Nephron (organoid): ENCODE results near the gene P2RX1.
A peak's percentile ranks its signal among the peaks of the same experiment; 100 is the strongest.

Experiments used
- H3K27ac Mint-ChIP-seq, 3 experiments: 2 replicates each; pipeline ENCODE4 v1.8.0; 2020; ENCODE audit warnings: mixed read lengths in 3 of 3, mild to moderate bottlenecking in 2 of 3, moderate library complexity in 1 of 3
- H3K27me3 Mint-ChIP-seq: 2 replicates; pipeline ENCODE4 v1.8.0; 2021; ENCODE audit warnings: low read depth, mild to moderate bottlenecking, moderate library complexity, mixed read lengths
- H3K36me3 Mint-ChIP-seq: 2 replicates; pipeline ENCODE4 v1.8.0; 2020; ENCODE audit warnings: low read depth, mixed read lengths
- H3K4me1 Mint-ChIP-seq: 2 replicates; pipeline ENCODE4 v1.8.0; 2020; ENCODE audit warnings: mixed read lengths
- H3K4me3 Mint-ChIP-seq, 3 experiments: 2 replicates each; pipeline ENCODE4 v1.8.0; 2020; ENCODE audit warnings: mild to moderate bottlenecking in 3 of 3, mixed read lengths in 3 of 3, moderate library complexity in 2 of 3
- H3K9me3 Mint-ChIP-seq: 2 replicates; pipeline ENCODE4 v1.8.0; 2020; ENCODE audit warnings: mixed read lengths
- TF ChIP-seq, protein P1 (sequence below), 3 experiments: fragments of 200-600 bp; sonication (generic); IDR thresholded peaks; one replicate each; pipeline ENCODE4 v1.5.0; 2021; ENCODE audit warnings: antibody characterized with exemption in 3 of 3; ENCODE audit not compliant: unreplicated experiment in 3 of 3

The P2RX1 gene

DNA sequence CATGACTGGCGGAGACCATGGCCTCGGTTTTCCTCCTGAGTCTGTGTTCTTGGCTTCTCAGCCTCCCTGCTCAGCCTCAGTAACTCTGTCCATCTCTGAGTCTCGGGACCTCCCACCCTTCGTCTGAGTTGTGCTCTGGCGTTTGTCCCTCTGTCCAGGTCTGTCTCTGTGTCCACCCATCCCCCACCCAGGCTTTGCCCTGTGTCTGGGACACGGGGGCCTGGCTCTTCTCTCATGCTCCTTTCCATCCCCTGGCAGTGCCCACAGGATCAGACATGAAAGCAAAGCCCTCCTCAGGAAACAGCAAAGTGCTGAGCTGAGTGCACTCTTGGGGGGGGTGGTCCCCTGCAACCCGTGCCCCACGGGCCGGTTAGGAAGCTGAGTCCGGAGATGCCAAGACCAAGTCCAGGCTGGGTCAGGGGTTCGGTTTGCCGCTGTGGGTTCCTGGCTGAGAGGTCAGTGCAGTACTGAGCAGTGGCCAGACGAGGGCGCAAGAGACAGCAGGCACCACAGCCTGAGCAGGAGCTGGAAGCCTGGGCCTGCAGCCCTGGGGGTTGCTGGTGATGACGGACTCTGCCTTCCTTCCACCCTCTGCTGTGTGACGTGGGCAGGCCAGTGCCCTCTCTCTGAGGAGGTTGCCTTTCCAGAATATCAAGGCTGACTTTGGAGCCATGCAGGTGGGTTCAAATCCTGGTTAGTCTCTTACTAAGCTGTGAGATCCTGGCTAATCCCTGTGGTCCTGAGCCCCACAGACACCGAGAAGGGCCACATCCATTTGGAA, 2.5 kb downstream of the P2RX1 start:
- Mint-ChIP-seq H3K27me3 (peaks cover 10% of the 10 kb centered on the region), H3K27ac (peak overlapping the region in 1 of 3 experiments; percentile 69), H3K9me3 (no peaks in the 10 kb centered on the region), H3K4me1 (peaks cover 14% of the 10 kb centered on the region), H3K36me3 (no peaks in the 10 kb centered on the region), H3K4me3 (no peak overlapping the region)
- TF ChIP-seq, protein P1, sequence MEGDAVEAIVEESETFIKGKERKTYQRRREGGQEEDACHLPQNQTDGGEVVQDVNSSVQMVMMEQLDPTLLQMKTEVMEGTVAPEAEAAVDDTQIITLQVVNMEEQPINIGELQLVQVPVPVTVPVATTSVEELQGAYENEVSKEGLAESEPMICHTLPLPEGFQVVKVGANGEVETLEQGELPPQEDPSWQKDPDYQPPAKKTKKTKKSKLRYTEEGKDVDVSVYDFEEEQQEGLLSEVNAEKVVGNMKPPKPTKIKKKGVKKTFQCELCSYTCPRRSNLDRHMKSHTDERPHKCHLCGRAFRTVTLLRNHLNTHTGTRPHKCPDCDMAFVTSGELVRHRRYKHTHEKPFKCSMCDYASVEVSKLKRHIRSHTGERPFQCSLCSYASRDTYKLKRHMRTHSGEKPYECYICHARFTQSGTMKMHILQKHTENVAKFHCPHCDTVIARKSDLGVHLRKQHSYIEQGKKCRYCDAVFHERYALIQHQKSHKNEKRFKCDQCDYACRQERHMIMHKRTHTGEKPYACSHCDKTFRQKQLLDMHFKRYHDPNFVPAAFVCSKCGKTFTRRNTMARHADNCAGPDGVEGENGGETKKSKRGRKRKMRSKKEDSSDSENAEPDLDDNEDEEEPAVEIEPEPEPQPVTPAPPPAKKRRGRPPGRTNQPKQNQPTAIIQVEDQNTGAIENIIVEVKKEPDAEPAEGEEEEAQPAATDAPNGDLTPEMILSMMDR (IDR thresholded peaks at IDR 0.05; ENCODE audit: unreplicated experiment in 3 of 3) = peak; percentile 93 to 97 (median 96)

DNA sequence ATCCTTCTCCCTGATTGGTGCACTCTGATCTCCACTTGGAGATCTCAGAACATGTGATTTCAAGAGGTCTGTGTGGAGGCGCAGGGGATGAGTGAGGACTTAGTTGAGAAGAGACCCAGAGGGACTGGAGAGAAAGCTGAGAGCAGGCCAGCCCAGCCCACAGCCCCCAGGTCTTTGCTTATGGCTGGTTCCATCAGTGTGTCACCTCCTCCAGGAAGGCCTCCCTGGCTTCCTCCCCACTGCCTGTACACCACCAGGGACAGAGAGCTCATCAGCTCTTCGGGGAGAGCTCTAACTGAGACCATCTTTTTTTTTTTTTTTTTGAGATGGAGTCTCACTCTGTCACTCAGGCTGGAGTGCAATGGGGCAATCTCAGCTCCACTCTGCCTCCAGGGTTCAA, 3.4 kb downstream of the P2RX1 start:
- H3K27ac Mint-ChIP-seq = no peak overlapping the region
- peaks cover 11% of the 10 kb centered on the region for H3K4me1 Mint-ChIP-seq
- no peak overlapping the region for H3K4me3 Mint-ChIP-seq
- no peaks in the 10 kb centered on the region for H3K36me3 Mint-ChIP-seq
- no peaks in the 10 kb centered on the region for H3K9me3 Mint-ChIP-seq
- H3K27me3 Mint-ChIP-seq = peaks cover 10% of the 10 kb centered on the region
- TF ChIP-seq, protein P1 (IDR thresholded peaks at IDR 0.05; ENCODE audit: unreplicated experiment in 3 of 3) = no peak

DNA sequence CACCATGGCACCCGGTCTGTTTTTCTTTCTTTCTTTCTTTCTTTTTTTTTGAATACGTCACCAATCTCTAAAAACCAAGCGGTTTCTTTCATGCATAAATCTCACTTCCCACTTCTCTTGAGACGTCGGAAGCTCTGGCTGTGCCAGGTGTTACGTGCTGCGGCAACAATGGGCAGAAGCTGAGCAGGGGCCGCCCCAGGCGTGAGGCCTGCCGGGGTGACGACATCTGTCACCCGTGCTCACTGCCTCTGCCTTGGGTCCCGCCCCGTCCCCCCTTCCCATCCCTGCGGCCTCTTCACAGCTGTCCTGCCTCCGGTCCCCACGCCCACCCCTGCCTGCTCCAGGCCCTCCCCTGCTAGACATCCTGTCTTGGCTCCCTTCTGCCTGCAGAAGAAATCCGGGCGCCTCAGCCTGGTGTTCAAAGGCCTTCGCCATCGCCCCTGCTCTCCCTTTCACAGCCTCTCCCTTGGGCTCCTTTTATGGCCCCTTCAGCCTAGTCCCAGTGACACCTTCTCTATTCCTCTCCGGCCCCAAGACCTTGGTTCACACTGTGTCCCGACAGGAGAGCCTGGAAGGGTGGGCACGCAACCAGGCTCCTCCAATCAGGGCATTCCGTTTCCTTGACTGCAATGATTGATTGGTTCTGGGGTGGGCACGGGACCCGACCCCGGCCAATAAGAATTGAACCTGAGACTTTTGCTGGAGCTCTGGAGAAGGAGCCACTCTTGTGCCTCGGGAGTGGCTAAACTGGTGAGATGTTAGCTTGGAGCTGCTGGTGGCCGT, 4.8 kb downstream of the P2RX1 start:
- Mint-ChIP-seq H3K36me3 (no peaks in the 10 kb centered on the region), H3K4me3 (no peak overlapping the region), H3K4me1 (peaks cover 11% of the 10 kb centered on the region), H3K9me3 (no peaks in the 10 kb centered on the region), H3K27me3 (peaks cover 10% of the 10 kb centered on the region), H3K27ac (peak overlapping the region in 2 of 3 experiments; percentile 45 to 73)
- TF ChIP-seq, protein P1 (IDR thresholded peaks at IDR 0.05; ENCODE audit: unreplicated experiment in 3 of 3) = no peak

DNA sequence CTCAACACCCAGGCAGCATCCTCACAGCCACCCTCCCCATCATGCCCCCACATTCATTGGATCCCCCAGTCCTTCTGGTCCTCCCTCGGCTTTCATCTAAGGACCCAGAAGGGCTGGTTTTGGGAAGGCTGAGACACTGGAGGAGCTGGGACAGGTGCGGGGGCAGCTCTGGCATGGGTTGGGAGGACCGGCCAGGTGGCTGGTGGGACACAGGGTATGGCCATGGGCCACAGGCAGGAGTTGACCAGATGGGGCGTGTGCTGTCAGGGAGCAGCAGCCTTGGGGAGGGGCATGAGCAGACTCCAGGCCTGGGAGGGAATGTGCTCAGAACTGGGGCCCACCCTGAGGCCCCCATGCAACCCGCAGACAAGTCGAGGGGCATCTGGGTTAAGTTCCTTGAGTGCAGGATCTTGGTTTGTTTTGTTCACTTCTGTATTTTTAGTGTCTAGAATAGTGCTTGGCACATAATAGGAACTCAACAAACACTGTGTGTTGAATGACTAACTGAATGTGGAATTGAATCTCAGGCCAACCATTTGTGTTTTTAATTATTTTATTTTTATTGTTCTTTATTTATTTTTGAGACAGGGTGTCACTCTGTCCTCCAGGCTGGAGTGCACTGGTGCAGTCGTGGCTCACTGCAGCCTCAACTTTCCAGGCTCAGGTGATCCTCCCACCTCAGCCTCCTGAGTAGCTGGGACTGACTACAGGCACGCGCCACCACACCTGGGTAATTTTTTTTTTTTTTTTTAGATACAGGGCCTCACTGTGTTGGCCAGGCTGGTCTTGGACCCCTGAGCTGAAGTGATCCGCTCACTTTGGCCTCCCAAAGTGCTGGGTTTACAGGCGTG, 5.6 kb downstream of the P2RX1 start:
- Mint-ChIP-seq H3K27ac (peak overlapping the region in 1 of 3 experiments; percentile 45), H3K9me3 (no peaks in the 10 kb centered on the region), H3K36me3 (no peaks in the 10 kb centered on the region), H3K27me3 (peaks cover 10% of the 10 kb centered on the region), H3K4me3 (no peak overlapping the region), H3K4me1 (peaks cover 11% of the 10 kb centered on the region)
- TF ChIP-seq, protein P1 (IDR thresholded peaks at IDR 0.05; ENCODE audit: unreplicated experiment in 3 of 3) = no peak

DNA sequence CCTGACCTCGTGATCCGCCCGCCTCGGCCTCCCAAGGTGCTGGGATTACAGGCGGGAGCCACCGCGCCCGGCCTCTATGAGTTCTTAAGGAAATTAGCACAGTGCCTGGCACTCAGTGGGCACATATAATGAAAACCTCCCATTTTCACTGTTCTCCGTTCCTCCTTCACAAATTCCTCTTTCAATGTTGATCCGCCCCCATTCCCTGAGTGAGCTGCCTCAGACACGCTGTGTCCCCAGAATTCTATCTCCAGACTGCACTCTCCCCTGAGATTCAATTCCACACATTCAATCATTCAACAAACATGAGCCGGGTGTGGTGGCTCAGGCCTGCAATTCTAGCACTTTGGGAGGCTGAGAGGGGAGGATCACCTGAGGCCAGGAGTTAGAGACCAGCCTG, 7.0 kb downstream of the P2RX1 start:
- H3K4me1 Mint-ChIP-seq = peaks cover 11% of the 10 kb centered on the region
- H3K9me3 Mint-ChIP-seq = no peaks in the 10 kb centered on the region
- H3K27me3 Mint-ChIP-seq = peaks cover 6% of the 10 kb centered on the region
- H3K36me3 Mint-ChIP-seq = no peaks in the 10 kb centered on the region
- TF ChIP-seq, protein P1 (IDR thresholded peaks at IDR 0.05; ENCODE audit: unreplicated experiment in 3 of 3) = no peak
- no peak overlapping the region for H3K4me3 Mint-ChIP-seq
- no peak overlapping the region for H3K27ac Mint-ChIP-seq
